HCEC 1CT (cell line): Measurements from ENCODE around the gene XYLT1.

ENCODE experiments used
- DNase-seq: peaks from one replicate; pipeline ENCODE4 v3.0.0-alpha.2; 2017

The XYLT1 gene

GRCh38 chr16:17246268-17246885, 224.4 kb downstream of the XYLT1 start:
- no peak for DNase-seq

DNA sequence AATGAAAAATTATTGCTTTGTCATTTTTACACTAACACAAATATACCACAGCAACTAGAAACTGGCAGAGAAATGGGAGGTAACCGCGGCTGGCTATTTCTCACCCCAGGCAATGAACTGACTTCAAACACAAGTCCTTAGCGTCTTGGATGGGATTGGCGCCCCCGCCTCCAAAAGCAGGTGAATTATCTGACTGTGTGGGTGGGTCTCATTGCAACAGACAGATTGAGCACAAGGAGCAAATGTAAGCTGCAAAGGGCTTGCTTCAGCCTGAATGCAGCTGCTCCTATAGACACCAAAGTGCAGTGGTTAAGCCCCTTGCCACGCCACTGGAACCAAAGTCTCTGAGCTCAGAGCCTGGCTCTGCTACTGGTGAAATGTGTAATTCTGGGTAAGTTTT, 225.0 kb downstream of the XYLT1 start:
- no peak for DNase-seq

- DNase-seq, result no peak
These were observed 225.7 kb downstream of the XYLT1 start for GRCh38 chr16:17244872-17245551.

DNA sequence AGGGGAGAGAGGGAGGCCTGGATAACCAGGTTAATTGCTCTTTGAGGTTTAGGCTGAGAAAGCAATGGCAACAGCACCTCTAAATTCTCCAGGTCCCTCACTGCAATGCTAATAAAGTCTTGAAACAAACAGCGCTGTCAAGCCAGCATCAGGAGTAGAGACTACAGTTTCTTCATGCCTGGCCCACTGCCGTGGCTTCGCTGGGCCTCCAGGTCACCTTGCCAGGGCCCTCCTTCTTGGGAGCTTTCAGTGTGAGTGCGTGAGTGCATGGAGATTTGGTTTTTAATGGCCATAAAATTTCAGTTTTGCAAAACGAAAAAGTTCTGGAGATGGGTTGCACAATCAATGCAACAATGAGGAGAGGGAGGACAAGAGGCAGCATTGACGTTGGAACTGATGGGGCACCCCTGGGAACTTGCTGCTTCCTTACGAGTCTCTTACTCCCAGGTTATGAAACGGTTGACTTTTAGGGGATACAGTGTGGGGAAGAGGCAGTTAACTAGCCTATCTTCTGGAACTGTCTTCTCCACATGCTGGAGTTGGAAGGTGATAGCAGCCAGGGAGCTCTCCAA, 229.4 kb downstream of the XYLT1 start:
- DNase-seq, result no peak

- no peak for DNase-seq
These were observed 232.3 kb downstream of the XYLT1 start for GRCh38 chr16:17238285-17239028.

GRCh38 chr16:17237350-17237944, 233.3 kb downstream of the XYLT1 start:
- DNase-seq, result no peak

DNA sequence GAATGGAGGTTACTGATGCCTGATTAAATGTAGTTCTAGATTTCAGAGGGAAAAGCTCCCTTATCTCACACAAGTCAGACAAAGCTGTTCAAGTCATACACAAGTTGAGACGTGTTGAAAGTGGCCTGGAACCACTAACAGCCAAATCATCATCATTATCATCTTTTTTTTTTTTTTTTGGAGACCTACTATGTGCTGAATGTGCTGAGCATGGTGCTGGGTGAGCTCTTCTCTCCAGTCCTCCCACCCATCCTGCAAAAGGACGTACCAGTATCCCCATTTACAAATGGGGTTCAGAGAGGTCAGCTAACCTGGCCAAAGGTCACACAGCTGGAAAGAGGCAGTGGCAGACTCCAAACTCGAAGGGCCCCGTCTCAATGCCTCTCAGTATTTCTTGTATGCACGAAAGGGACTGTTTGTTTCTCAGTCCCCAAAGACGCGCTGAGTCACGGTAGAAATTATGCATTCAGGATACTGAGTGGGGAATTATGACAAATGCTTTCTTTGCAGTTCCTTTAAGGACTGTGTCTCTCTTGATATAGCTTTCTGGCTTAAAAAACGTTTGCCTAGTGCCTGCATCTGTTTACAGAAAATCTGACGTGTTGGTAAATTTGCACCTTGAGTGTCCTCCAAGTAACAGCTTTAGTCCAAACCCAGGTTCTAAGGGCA, 235.5 kb downstream of the XYLT1 start:
- no peak for DNase-seq

DNA sequence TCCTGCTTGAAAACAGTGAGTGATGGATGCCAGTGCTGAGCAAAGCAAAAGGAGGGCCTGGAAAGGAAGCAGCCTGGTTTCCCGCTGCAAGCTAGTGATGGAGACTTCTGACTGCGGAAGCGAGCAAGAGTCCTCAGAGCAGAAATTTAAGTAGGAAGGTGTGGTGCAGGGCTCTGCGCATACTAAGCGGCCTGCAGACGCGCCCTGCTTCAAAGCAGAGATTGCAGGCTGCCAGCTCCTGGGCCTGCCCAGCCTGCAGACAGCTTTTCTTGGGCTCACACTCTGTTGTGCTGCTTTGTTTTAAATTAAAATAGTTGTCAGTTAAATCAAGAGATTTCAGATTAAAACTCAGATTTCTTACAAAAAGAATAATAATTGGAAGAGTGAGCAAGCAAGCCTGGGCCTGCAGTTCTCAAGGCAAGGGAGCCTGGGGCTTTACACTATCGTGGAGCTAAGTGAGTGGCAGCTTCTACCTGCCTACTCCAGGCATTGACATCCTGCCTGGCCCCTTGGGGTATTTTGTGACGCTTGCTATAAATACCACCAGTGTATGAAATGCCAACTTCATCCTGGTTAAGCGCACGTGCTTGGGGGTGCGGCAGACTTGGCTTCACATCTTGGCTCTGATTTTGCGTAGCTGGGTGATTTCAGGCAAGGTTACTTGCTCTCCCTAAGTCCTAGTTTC, 237.3 kb downstream of the XYLT1 start:
- DNase-seq, result no peak

- DNase-seq, result no peak
These were observed 238.3 kb downstream of the XYLT1 start for GRCh38 chr16:17232487-17232886.

DNA sequence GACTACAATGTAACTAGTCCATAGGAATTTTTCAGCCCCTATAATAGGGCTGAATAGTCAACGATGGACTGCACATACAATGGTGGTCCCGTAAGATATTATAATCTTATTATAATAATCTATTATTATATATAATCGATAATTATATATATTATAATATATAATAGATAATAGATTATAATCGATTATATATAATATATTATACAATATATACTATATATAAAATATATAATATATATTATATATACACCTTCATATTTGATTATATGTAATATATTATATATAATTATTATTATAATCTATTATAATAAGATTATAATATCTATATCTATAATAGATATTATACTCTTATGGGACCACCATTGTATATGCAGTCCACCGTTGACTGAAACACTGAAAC, 238.8 kb downstream of the XYLT1 start:
- DNase-seq, result no peak

DNA sequence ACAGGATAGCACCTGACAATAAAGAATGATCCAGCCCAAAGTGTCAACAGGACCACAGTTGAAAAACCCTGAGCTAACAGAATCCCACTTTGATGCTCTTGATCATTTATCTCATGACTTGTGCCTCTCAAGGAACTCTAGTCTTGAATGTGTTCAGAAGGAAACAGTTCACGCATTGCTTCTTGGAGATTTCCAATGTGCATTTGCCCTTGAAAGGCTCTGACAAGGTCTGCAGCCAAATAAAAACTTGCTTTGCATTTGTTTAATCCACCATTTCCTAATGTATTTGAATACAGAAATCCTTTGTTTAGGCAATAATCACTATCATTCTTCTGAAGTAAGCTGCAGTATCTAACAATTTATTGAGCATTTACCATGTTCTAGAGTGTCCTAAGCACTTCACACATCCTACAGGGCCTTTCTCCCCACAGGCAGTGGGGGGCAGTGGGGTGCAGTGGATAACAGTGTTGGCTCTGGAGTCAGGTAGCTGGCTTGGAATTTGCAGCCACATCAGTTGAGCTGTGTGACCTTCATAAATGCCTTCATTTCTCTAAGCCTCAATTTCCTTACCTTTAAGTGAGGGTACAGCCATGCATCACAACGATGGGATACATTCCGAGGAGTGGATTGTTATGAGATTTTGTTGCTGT, 239.7 kb downstream of the XYLT1 start:
- DNase-seq, result no peak

- DNase-seq, result no peak
These were observed 241.0 kb downstream of the XYLT1 start for GRCh38 chr16:17229766-17230165.

DNA sequence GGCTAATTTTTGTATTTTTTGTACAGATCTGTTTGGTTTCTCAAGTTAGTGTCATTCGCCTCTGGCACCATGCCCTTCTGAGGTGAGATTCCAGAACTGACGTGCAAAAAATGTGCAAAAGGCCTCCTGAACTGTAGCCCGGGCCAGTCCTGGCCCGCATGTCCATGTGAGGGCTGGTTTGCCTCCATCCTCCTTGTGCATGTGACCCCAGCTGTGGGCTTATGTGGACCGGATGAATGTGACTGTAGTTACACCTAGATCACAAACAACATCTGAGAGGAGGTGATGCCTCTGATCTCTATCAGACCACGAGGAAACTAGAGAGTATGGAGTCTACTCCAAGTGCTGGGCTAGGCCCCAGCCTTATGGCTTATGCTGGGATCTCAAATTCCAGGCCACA, 241.6 kb downstream of the XYLT1 start:
- no peak for DNase-seq

DNA sequence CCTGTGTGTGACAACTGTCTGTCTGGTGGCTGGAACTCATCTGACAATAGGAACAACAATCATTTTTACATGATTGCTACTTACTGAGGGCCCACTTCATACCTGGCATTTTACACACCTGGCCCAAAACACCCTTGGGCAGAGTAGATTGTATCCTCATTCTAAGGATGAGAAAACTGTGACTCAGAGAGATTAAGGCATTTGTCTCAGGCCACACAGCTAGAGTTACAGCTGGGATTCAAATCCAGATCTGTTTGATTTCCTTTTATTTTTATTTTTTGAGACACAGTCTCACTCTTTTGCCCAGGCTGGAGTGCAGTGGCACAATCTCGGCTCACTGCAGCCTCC, 242.1 kb downstream of the XYLT1 start:
- no peak for DNase-seq

- no peak for DNase-seq
These were observed 242.6 kb downstream of the XYLT1 start for GRCh38 chr16:17228048-17228707.

- no peak for DNase-seq
These were observed 243.5 kb downstream of the XYLT1 start for GRCh38 chr16:17227278-17227677.

DNA sequence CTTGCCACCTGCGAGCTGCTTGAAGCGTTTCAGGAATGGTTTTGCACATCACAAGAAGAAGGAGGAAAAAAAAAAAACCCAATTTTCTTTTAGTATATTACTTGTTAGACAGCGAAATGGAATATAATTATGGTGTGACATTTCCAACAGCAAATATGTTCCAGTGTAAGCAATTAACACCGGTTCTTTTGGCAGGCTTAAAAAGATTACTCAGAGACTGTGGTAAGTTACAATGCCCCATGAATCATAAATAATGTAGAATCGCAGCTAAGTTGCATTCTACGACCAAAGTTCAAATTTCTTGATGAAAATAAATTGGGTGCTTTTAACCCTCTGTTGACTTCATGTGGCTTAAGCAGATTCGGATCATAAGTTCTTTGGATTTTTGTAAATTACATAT, 245.2 kb downstream of the XYLT1 start:
- DNase-seq, result peak; percentile 39

DNA sequence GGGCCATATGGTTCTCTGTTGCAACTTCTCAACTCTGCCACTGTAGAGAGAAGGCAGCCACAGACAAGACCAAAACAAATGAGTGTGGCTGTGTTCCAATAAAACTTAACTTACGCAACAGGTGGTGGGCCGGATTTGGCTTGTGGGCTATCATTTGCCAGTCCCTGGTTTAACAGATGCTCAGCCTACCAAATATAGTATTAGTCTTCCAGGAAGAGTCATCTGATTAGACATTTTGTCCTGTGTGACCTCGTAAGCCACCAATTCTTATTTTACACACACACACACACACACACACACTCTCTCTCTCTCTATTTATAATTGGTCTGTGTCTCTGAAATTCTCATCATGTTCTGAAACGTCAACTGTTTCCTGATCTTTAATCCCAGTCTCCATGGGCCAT, 245.9 kb downstream of the XYLT1 start:
- DNase-seq, result peak; percentile 73

GRCh38 chr16:17224350-17224749, 246.4 kb downstream of the XYLT1 start:
- no peak for DNase-seq

DNA sequence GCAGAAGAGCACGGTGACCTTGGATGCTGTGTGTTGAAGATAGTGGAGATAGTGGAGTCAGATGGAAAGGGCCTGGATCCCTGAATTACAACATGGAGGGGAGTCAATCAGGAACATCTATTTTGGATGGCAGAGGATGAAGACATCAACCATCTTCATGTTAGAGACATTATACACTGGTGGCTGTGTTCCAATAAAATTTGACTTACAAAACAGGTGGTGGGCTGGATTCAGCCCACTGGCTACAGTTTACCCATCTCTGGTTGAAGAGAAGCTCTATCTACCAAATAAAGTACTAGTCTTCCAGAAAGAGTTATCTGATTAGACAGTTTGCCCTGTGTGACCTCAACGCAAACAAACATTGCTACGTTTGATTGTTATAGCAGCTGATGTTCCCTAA, 247.2 kb downstream of the XYLT1 start:
- DNase-seq, result no peak

GRCh38 chr16:17222871-17223401, 247.8 kb downstream of the XYLT1 start:
- DNase-seq, result no peak
